ENCODE results near the gene PRX. TPM values are rescaled to one million over a fixed set of nuclear protein-coding genes. Genes with fewer than 3 reads are reported as not detected.

Gene PRX
- total RNA-seq, 1 experiment from 2014 or later, result 3.4 TPM

- ChIA-PET POLR2A (no interaction called here), CTCF (interaction anchor here (0.9 kb wide), 1 partner anchor 111 kb away, joined by 3 read pairs; no protein-coding TSS in a partner anchor)
- Histone ChIP-seq H3K9me3 (ENCODE audit: control insufficient read depth, insufficient read depth, low read depth, low read length) (no peaks in the 10 kb centered on the region), H3K4me1 (ENCODE audit: control insufficient read depth, insufficient read depth, low read length) (peaks cover 12% of the 10 kb centered on the region), H3K4me3 (ENCODE audit: low read depth in 2 of 2, low read length in 2 of 2) (no peak overlapping the region), H3K27me3 (ENCODE audit: control insufficient read depth, insufficient read depth, low read length) (no peaks in the 10 kb centered on the region), H3K27ac (ENCODE audit: low read length) (no peak overlapping the region), H3K36me3 (ENCODE audit: control insufficient read depth, insufficient read depth, low read length) (no peaks in the 10 kb centered on the region)
- in situ Hi-C loops (cut with HindIII; ENCODE audit: low pct_unique_long_range_greater_than_20kb, low sequenced_read_pairs), result no loop called here
- intact Hi-C loops (cut with micrococcal nuclease; ENCODE audit: unreplicated experiment), result no loop called here
- TF ChIP-seq SIN3A (IDR thresholded peaks at IDR 0.05; ENCODE audit: borderline replicate concordance, insufficient read depth, low read depth, low read length) (no peak), CTCF (IDR thresholded peaks at IDR 0.05) (no peak), TCF7L2 (IDR thresholded peaks at IDR 0.05; ENCODE audit: low read depth, low read length) (no peak), POLR2AphosphoS5 (IDR thresholded peaks at IDR 0.05; ENCODE audit: low read depth, low read length) (no peak), REST (IDR thresholded peaks at IDR 0.05; ENCODE audit: insufficient read depth in 1 of 2, low read depth in 2 of 2, low read length in 1 of 2) (no peak)
- no peak for DNase-seq (ENCODE audit: low read depth, low spot score)
- no peak for ATAC-seq
- no TSS peak for BruUV-seq (replicated peaks)
Measured at GRCh38 chr19:40415768-40416167, 2.6 kb upstream of the PRX start.

GRCh38 chr19:40414542-40415535 is 1.7 kb upstream of the PRX start:
- TF ChIP-seq REST (IDR thresholded peaks at IDR 0.05; ENCODE audit: insufficient read depth in 1 of 2, low read depth in 2 of 2, low read length in 1 of 2), result no peak
- in situ Hi-C loops (cut with HindIII; ENCODE audit: low pct_unique_long_range_greater_than_20kb, low sequenced_read_pairs) (no loop called here), intact Hi-C loops (cut with micrococcal nuclease; ENCODE audit: unreplicated experiment) (no loop called here)
- H3K27me3 ChIP-seq (ENCODE audit: control insufficient read depth, insufficient read depth, low read length), result no peaks in the 10 kb centered on the region
- no peaks in the 10 kb centered on the region for H3K9me3 ChIP-seq (ENCODE audit: control insufficient read depth, insufficient read depth, low read depth, low read length)
- BruUV-seq (replicated peaks), result no TSS peak
- ChIA-PET POLR2A (interaction anchor here (0.7 kb wide), 1 partner anchor 57 kb away, joined by 3 read pairs; no protein-coding TSS in a partner anchor), CTCF (interaction anchor here (0.6 kb wide), 1 partner anchor 178 kb away, joined by 4 read pairs; no protein-coding TSS in a partner anchor)
- no peak for DNase-seq (ENCODE audit: low read depth, low spot score)
- no peak overlapping the region for H3K4me3 ChIP-seq (ENCODE audit: low read depth in 2 of 2, low read length in 2 of 2)
- peaks cover 12% of the 10 kb centered on the region for H3K4me1 ChIP-seq (ENCODE audit: control insufficient read depth, insufficient read depth, low read length)
- no peak for ATAC-seq
- no peak overlapping the region for H3K27ac ChIP-seq (ENCODE audit: low read length)
- no peaks in the 10 kb centered on the region for H3K36me3 ChIP-seq (ENCODE audit: control insufficient read depth, insufficient read depth, low read length)

Data from Panc1 (cell line).